Kidney (tissue), 14 donors: Measurements from ENCODE around the gene COL6A3. TPM values are rescaled to one million over a fixed set of nuclear protein-coding genes. Genes with fewer than 3 reads are reported as not detected.

Experiments
- DNase-seq, 5 donors: peaks; one replicate each; pipeline ENCODE4 v3.0.0-alpha.2; 2013 to 2020
- FAIRE-seq: peaks from 2 replicates; lab custom pipeline; 2012; peaks lifted over from hg19 to GRCh38; lab: Jason Lieb, UNC
- H3K27ac ChIP-seq, 2 donors: one replicate each; pipeline ENCODE4 v1.7.0; 2013; ENCODE audit warnings: low read depth in 2 of 2, low read length in 2 of 2, inconsistent platforms in 1 of 2
- H3K27me3 ChIP-seq: one replicate; pipeline ENCODE4 v1.7.1; 2013; ENCODE audit warnings: low read length, inconsistent platforms; ENCODE audit not compliant: control insufficient read depth, insufficient read depth
- H3K36me3 ChIP-seq, 3 donors: one replicate each; pipeline versions ENCODE4 v1.7.0 to v1.7.1; 2013; ENCODE audit warnings: low read length in 3 of 3, control low read depth in 1 of 3, inconsistent platforms in 1 of 3; ENCODE audit not compliant: insufficient read depth in 3 of 3, control insufficient read depth in 2 of 3
- H3K4me1 ChIP-seq, 3 donors: one replicate each; pipeline versions ENCODE4 v1.7.0 to v1.7.1; 2013; ENCODE audit warnings: low read length in 3 of 3, inconsistent platforms in 1 of 3, low read depth in 1 of 3; ENCODE audit not compliant: control insufficient read depth in 2 of 3, insufficient read depth in 2 of 3
- H3K4me3 ChIP-seq, 3 donors: one replicate each; pipeline versions ENCODE4 v1.7.0 to v1.8.1; 2013; ENCODE audit warnings: low read length in 3 of 3, control low read depth in 1 of 3, inconsistent platforms in 1 of 3
- H3K9ac ChIP-seq, 3 donors: one replicate each; pipeline versions ENCODE4 v1.7.0 to v1.7.1; 2013; ENCODE audit warnings: low read length in 3 of 3, control low read depth in 1 of 3, inconsistent platforms in 1 of 3
- H3K9me3 ChIP-seq, 3 donors: one replicate each; pipeline versions ENCODE4 v1.7.0 to v1.7.1; 2013; ENCODE audit warnings: low read length in 3 of 3, control low read depth in 1 of 3, inconsistent platforms in 1 of 3; ENCODE audit not compliant: control insufficient read depth in 2 of 3, insufficient read depth in 1 of 3
- intact Hi-C: fragments of 100-400 bp; cut with DNase I; formaldehyde crosslinking; loops from one replicate; pipeline ENCODE4 v1.11.1; 2022
- polyA plus RNA-seq: library from polyadenylated mRNA; stranded (reverse); fragments of 350-450 nt; fragmentation: Illumina TruSeq; extraction: RNeasy Lipid Tissue Mini Kit (QIAGEN cat#74804); gene quantifications from one replicate; pipeline ENCODE4 v1.2.3, GENCODE V29; 2014; ENCODE audit warnings: low read depth, low replicate concordance; ENCODE audit not compliant: insufficient read depth
- total RNA-seq: library from RNA; stranded (reverse); fragmentation: NEBNext Ultra II Directional; extraction: Animal tissue kit (Norgen Biotek cat#: 25700); gene quantifications from one replicate; pipeline ENCODE4 v1.2.1, GENCODE V29; 2021
- TF ChIP-seq, protein P1 (sequence below): IDR thresholded peaks from 3 replicates; pipeline ENCODE4 v1.5.1; 2012; ENCODE audit warnings: mild to moderate bottlenecking, moderate library complexity, borderline replicate concordance; ENCODE audit not compliant: insufficient read depth; ENCODE audit errors: extremely low read depth
- donor health status: control.
- donor health status: control.
- donor health status: control.
- donor health status: control.
- donor health status: control.
- donor health status: DM: yes; HTN: yes; CAD: no.
- donor health status: Normal renal cell carcinoma (clear cell type).

COL6A3 gene
- total and polyA plus RNA-seq, 2 donors from 2014 or later: 3.8 to 59.5 TPM

DNA sequence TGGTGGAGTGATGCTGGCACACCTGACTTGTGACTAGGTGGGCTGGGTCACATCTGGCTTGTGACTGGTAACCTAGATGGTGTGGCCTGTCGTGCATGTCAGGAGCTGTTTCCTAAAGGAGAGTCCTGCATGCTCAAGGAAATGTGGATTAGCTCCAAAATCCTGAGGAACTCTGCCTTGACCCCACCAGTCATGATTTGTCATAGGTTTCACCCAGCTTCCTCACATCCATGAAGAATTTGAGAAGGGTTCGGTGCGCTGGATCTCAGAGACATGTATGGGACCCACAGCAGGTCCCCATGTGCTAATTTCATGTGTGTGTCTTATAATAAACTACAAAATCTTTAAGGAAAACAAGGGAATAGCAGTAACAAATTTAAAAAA lies 107.2 kb downstream of the COL6A3 start:
- TF ChIP-seq, protein P1, sequence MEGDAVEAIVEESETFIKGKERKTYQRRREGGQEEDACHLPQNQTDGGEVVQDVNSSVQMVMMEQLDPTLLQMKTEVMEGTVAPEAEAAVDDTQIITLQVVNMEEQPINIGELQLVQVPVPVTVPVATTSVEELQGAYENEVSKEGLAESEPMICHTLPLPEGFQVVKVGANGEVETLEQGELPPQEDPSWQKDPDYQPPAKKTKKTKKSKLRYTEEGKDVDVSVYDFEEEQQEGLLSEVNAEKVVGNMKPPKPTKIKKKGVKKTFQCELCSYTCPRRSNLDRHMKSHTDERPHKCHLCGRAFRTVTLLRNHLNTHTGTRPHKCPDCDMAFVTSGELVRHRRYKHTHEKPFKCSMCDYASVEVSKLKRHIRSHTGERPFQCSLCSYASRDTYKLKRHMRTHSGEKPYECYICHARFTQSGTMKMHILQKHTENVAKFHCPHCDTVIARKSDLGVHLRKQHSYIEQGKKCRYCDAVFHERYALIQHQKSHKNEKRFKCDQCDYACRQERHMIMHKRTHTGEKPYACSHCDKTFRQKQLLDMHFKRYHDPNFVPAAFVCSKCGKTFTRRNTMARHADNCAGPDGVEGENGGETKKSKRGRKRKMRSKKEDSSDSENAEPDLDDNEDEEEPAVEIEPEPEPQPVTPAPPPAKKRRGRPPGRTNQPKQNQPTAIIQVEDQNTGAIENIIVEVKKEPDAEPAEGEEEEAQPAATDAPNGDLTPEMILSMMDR: no peak
- H3K27ac ChIP-seq: peak overlapping the region in 1 of 2 donors; percentile 58
- no peaks in the 10 kb centered on the region for H3K27me3 ChIP-seq
- no peaks in the 10 kb centered on the region for H3K9me3 ChIP-seq
- no peak overlapping the region for H3K9ac ChIP-seq
- intact Hi-C loops: no loop called here
- FAIRE-seq (no peak), DNase-seq (no peak)
- H3K4me3 ChIP-seq: no peak overlapping the region
- peaks cover 0 to 8% (median 0%) of the 10 kb centered on the region in 3 donors for H3K4me1 ChIP-seq
- no peaks in the 10 kb centered on the region for H3K36me3 ChIP-seq

DNA sequence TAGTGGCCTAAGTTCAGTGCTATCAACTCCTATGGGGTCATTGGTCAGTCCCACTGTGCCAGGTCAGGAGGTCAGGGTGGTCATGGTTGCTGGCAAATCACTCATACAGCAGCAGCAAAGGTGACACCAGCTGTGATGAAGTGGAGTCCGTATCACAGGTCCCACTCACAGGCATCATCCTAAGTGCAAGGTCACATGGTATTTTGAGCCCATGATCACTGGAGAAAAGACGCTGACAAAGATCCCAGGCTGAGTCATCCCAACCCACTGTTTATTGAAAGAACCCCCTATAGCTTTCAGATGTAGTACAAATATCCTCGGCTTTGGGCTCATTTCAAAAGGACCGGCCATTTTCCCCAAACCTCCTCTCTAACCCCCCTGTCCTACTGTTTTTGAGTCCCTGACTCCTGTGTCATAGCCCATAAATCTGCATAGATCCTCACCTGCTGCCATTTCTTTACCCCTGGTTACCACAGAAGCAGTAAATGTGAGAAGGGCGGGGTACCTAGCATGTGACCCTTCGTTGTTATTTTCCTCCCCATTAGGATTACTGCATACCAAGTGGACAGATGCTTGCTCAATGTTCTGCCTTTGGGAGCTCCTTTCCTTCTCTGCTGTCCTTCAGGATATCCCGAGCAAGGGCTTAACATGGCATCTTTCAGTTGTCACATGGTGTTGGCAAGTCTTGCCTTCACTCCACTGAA lies 107.7 kb downstream of the COL6A3 start:
- Histone ChIP-seq H3K4me1 (peaks cover 0 to 8% (median 0%) of the 10 kb centered on the region in 3 donors), H3K4me3 (no peak overlapping the region), H3K27me3 (no peaks in the 10 kb centered on the region), H3K27ac (peak overlapping the region in 1 of 2 donors; percentile 58), H3K36me3 (no peaks in the 10 kb centered on the region), H3K9me3 (no peaks in the 10 kb centered on the region), H3K9ac (no peak overlapping the region)
- TF ChIP-seq, protein P1: no peak
- DNase-seq: no peak
- FAIRE-seq: no peak
- intact Hi-C loops: no loop called here

DNA sequence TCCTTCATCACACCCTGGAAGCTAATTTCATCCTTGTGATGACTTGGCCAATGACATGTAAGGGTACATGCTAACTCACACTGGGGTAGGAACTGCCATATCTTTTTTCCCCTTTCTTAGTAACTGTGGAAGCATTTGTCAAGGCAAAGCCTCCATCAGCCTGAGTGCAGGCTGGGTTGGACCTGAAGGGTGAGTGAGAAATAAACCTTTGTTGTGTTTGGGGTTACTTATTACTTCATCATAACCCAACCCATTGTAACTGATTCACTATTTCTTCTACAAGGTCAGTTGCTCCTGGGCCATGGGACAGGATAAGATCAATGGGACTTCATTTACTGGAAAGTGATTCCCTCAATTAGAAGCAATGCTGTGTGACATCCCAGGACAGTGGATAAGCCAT lies 108.4 kb downstream of the COL6A3 start:
- DNase-seq (no peak), FAIRE-seq (no peak)
- intact Hi-C loops: no loop called here
- Histone ChIP-seq H3K4me1 (peaks cover 0 to 8% (median 0%) of the 10 kb centered on the region in 3 donors), H3K4me3 (no peak overlapping the region), H3K36me3 (no peaks in the 10 kb centered on the region), H3K27ac (no peak overlapping the region), H3K9ac (no peak overlapping the region), H3K27me3 (no peaks in the 10 kb centered on the region), H3K9me3 (no peaks in the 10 kb centered on the region)
- TF ChIP-seq, protein P1: no peak
